ENCODE results near the gene DNAH14. TPM values are rescaled to one million over a fixed set of nuclear protein-coding genes. Genes with fewer than 3 reads are reported as not detected.

The DNAH14 gene
- total RNA-seq, 4 donors from 2014 or later: 0.15 to 0.55 TPM; not detected in 2

- no peak for ATAC-seq
- TF ChIP-seq CTCF (IDR thresholded peaks at IDR 0.05 in 4 of 5, conservative IDR thresholded peaks at IDR 0.05 in 1 of 5): no peak
- TF ChIP-seq POLR2A (IDR thresholded peaks at IDR 0.05): no peak
- H3K4me3 ChIP-seq: no peak overlapping the region
- no peak for DNase-seq
- H3K27me3 ChIP-seq: peaks cover 16 to 48% (median 19%) of the 10 kb centered on the region in 3 donors
- in situ Hi-C loops (cut with MboI; ENCODE audit: low sequenced_read_pairs in 4 of 4): loop anchor here in 2 of 4 donors (5.0 to 10.0 kb wide), 2 partner anchors 414 to 417 kb away; no protein-coding TSS in a partner anchor
- H3K9me3 ChIP-seq: peaks cover 0 to 15% (median 4%) of the 10 kb centered on the region in 3 donors
- no peaks in the 10 kb centered on the region for H3K36me3 ChIP-seq
- intact Hi-C loops (cut with DNase I; ENCODE audit: low total_unique reads): no loop called here
- H3K4me1 ChIP-seq: no peaks in the 10 kb centered on the region
- no peak overlapping the region for H3K27ac ChIP-seq
These were observed 569 bp upstream of the DNAH14 start for GRCh38 chr1:224928906-224929305.

- peaks cover 16 to 48% (median 19%) of the 10 kb centered on the region in 3 donors for H3K27me3 ChIP-seq
- intact Hi-C loops (cut with DNase I; ENCODE audit: low total_unique reads): no loop called here
- no peak overlapping the region for H3K27ac ChIP-seq
- ATAC-seq (no peak), DNase-seq (no peak)
- peaks cover 0 to 15% (median 9%) of the 10 kb centered on the region in 3 donors for H3K9me3 ChIP-seq
- no peak overlapping the region for H3K4me3 ChIP-seq
- in situ Hi-C loops (cut with MboI; ENCODE audit: low sequenced_read_pairs in 4 of 4): no loop called here
- H3K4me1 ChIP-seq: no peaks in the 10 kb centered on the region
- no peak for TF ChIP-seq POLR2A (IDR thresholded peaks at IDR 0.05)
- no peaks in the 10 kb centered on the region for H3K36me3 ChIP-seq
These were observed 2.1 kb downstream of the DNAH14 start for GRCh38 chr1:224931605-224932004.

GRCh38 chr1:224932607-224933249 lies 3.3 kb downstream of the DNAH14 start:
- Histone ChIP-seq H3K9me3 (peaks cover 0 to 15% (median 9%) of the 10 kb centered on the region in 3 donors), H3K27ac (no peak overlapping the region), H3K27me3 (peaks cover 16 to 48% (median 19%) of the 10 kb centered on the region in 3 donors), H3K4me1 (no peaks in the 10 kb centered on the region), H3K4me3 (no peak overlapping the region), H3K36me3 (no peaks in the 10 kb centered on the region)
- intact Hi-C loops (cut with DNase I; ENCODE audit: low total_unique reads): no loop called here
- no peak for DNase-seq
- in situ Hi-C loops (cut with MboI; ENCODE audit: low sequenced_read_pairs in 4 of 4): no loop called here
- ATAC-seq: no peak
- no peak for TF ChIP-seq POLR2A (IDR thresholded peaks at IDR 0.05)
- no peak for TF ChIP-seq CTCF (IDR thresholded peaks at IDR 0.05 in 4 of 5, conservative IDR thresholded peaks at IDR 0.05 in 1 of 5)

DNA sequence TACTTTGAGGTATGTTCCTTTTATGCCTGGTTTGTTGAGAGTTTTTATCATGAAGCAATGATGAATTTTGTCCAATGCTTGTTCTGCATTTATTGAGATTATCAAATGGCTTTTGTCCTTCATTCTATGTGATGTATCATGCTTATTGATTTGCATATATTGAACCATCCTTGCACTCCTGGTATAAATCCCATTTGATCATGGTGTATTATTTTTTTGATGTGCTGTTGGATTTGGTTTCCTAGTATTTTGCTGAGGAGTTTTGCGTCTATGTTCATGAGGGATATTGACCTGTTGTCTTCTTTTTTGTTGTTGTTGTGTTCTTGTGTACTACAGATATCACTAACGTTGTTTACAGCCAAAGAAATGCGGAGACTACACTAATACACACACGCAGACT lies 4.1 kb downstream of the DNAH14 start:
- in situ Hi-C loops (cut with MboI; ENCODE audit: low sequenced_read_pairs in 4 of 4) (no loop called here), intact Hi-C loops (cut with DNase I; ENCODE audit: low total_unique reads) (no loop called here)
- ATAC-seq: no peak
- no peak for DNase-seq
- H3K9me3 ChIP-seq: peaks cover 0 to 15% (median 9%) of the 10 kb centered on the region in 3 donors
- H3K27ac ChIP-seq: no peak overlapping the region
- H3K4me1 ChIP-seq: no peaks in the 10 kb centered on the region
- H3K36me3 ChIP-seq: no peaks in the 10 kb centered on the region
- no peak overlapping the region for H3K4me3 ChIP-seq
- peaks cover 16 to 48% (median 19%) of the 10 kb centered on the region in 3 donors for H3K27me3 ChIP-seq
- TF ChIP-seq CTCF (IDR thresholded peaks at IDR 0.05 in 4 of 5, conservative IDR thresholded peaks at IDR 0.05 in 1 of 5): no peak
- no peak for TF ChIP-seq POLR2A (IDR thresholded peaks at IDR 0.05)

DNA sequence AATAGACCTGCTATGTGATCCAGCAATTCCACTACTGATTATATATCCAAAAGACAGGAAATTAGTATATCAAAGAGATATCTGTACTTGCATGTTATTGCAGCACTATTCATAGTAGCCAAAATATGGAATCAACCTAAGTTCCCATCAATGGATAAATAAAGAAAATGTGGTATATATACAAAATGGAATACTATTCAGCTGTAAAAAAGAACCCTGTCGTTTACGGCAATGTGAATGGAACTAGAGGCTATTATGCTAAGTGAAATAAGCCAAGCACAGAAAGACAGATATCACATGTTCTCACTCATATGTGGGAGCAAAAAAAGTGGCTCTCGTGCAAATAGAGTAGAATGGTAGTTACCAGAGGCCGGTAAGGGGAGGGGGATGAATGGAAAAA lies 9.2 kb downstream of the DNAH14 start:
- H3K27ac ChIP-seq: no peak overlapping the region
- ATAC-seq: no peak

More for the DNA sequence above, 9.2 kb downstream of the DNAH14 start:
- no peak for TF ChIP-seq POLR2A (IDR thresholded peaks at IDR 0.05)
- TF ChIP-seq CTCF (IDR thresholded peaks at IDR 0.05 in 4 of 5, conservative IDR thresholded peaks at IDR 0.05 in 1 of 5): no peak
- Histone ChIP-seq H3K4me1 (no peaks in the 10 kb centered on the region), H3K36me3 (no peaks in the 10 kb centered on the region), H3K27me3 (peaks cover 0 to under 1% (median 0%) of the 10 kb centered on the region in 3 donors), H3K9me3 (peaks cover 0 to 5% (median 0%) of the 10 kb centered on the region in 3 donors), H3K4me3 (no peak overlapping the region)
- DNase-seq: no peak
- in situ Hi-C loops (cut with MboI; ENCODE audit: low sequenced_read_pairs in 4 of 4): no loop called here
- intact Hi-C loops (cut with DNase I; ENCODE audit: low total_unique reads): no loop called here
